ENCODE data around the gene GSTK1.

GRCh38 chr7:143281529-143281928, 18.3 kb downstream of the GSTK1 start:
- TF ChIP-seq CTCF (IDR thresholded peaks at IDR 0.05), result no peak
- TF ChIP-seq POLR2A (IDR thresholded peaks at IDR 0.05), result no peak
